Endothelial cell (in vitro differentiated cells): ENCODE results near the gene LRRC56. TPM values are rescaled to one million over a fixed set of nuclear protein-coding genes. Genes with fewer than 3 reads are reported as not detected.

Experiments used
- DNase-seq: peaks from one replicate; pipeline ENCODE4 v3.0.0; 2021; ENCODE audit warnings: low spot score
- H3K27ac Mint-ChIP-seq: one replicate; pipeline ENCODE4 v1.8.0; 2021; ENCODE audit warnings: mixed read lengths, inconsistent platforms; ENCODE audit not compliant: unreplicated experiment
- H3K27me3 Mint-ChIP-seq: one replicate; pipeline ENCODE4 v1.8.0; 2021; ENCODE audit warnings: mild to moderate bottlenecking, moderate library complexity, mixed read lengths, inconsistent platforms; ENCODE audit not compliant: unreplicated experiment
- H3K36me3 Mint-ChIP-seq: one replicate; pipeline ENCODE4 v1.8.0; 2021; ENCODE audit warnings: mild to moderate bottlenecking, low read depth, mixed read lengths, inconsistent platforms; ENCODE audit not compliant: unreplicated experiment
- H3K4me1 Mint-ChIP-seq: one replicate; pipeline ENCODE4 v1.8.0; 2021; ENCODE audit warnings: mild to moderate bottlenecking, mixed read lengths, inconsistent platforms; ENCODE audit not compliant: unreplicated experiment
- H3K4me3 Mint-ChIP-seq: one replicate; pipeline ENCODE4 v1.8.0; 2021; ENCODE audit warnings: mild to moderate bottlenecking, mixed read lengths, inconsistent platforms; ENCODE audit not compliant: unreplicated experiment
- H3K9me3 Mint-ChIP-seq: one replicate; pipeline ENCODE4 v1.8.0; 2021; ENCODE audit warnings: mixed read lengths, inconsistent platforms; ENCODE audit not compliant: unreplicated experiment
- CTCF ChIP-seq: fragments of 200-600 bp; sonication (generic); IDR thresholded peaks from one replicate; pipeline ENCODE4 v1.5.0; 2021; ENCODE audit warnings: antibody characterized with exemption; ENCODE audit not compliant: unreplicated experiment
- microRNA-seq: library from miRNA; unstranded; fragments of <30 nt; microRNA quantifications from one replicate; pipeline ENCODE4, GENCODE V29; 2020; ENCODE audit not compliant: unreplicated experiment
- total RNA-seq: library from RNA; stranded (reverse); fragmentation: NEBNext Ultra II Directional; extraction: Animal tissue kit (Norgen Biotek cat#: 25700); gene quantifications from one replicate; pipeline ENCODE4 v1.2.1, GENCODE V29; 2021; ENCODE audit not compliant: unreplicated experiment

Gene LRRC56
- total RNA-seq, 1 donor from 2014 or later: 2.6 TPM

GRCh38 chr11:597166-597725, 59.9 kb downstream of the LRRC56 start:
- no peaks in the 10 kb centered on the region for H3K4me1 Mint-ChIP-seq
- H3K36me3 Mint-ChIP-seq: peaks cover 38% of the 10 kb centered on the region
- peak overlapping the region; percentile 31 for H3K4me3 Mint-ChIP-seq
- no peaks in the 10 kb centered on the region for H3K9me3 Mint-ChIP-seq
- H3K27me3 Mint-ChIP-seq: peaks cover 7% of the 10 kb centered on the region
- DNase-seq: peak; percentile 51
- peak; percentile 21 for TF ChIP-seq CTCF
- H3K27ac Mint-ChIP-seq: peak overlapping the region; percentile 36

GRCh38 chr11:598005-598680, 60.8 kb downstream of the LRRC56 start:
- Mint-ChIP-seq H3K4me3 (no peak overlapping the region), H3K27me3 (peaks cover 6% of the 10 kb centered on the region), H3K4me1 (no peaks in the 10 kb centered on the region), H3K36me3 (peaks cover 32% of the 10 kb centered on the region), H3K27ac (no peak overlapping the region), H3K9me3 (no peaks in the 10 kb centered on the region)
- no peak for TF ChIP-seq CTCF
- DNase-seq: no peak

GRCh38 chr11:601573-602245, 64.4 kb downstream of the LRRC56 start:
- Mint-ChIP-seq H3K4me3 (no peak overlapping the region), H3K27ac (no peak overlapping the region), H3K27me3 (peaks cover 4% of the 10 kb centered on the region), H3K4me1 (no peaks in the 10 kb centered on the region), H3K36me3 (peaks cover 29% of the 10 kb centered on the region), H3K9me3 (no peaks in the 10 kb centered on the region)
- DNase-seq: no peak
- TF ChIP-seq CTCF: no peak

- H3K9me3 Mint-ChIP-seq: no peaks in the 10 kb centered on the region
- DNase-seq: no peak
- H3K4me3 Mint-ChIP-seq: no peak overlapping the region
- no peaks in the 10 kb centered on the region for H3K4me1 Mint-ChIP-seq
- H3K27ac Mint-ChIP-seq: no peak overlapping the region
- H3K36me3 Mint-ChIP-seq: peaks cover 26% of the 10 kb centered on the region
- H3K27me3 Mint-ChIP-seq: peaks cover 4% of the 10 kb centered on the region
- no peak for TF ChIP-seq CTCF
Measured at GRCh38 chr11:603154-603553, 65.8 kb downstream of the LRRC56 start.

Small RNA genes lying within 50 kb of the gene (microRNA-seq; reads per million reads assigned to microRNA genes)
- gene MIR210: 123 reads per million, percentile 83 among the genes with 10 or more reads in this experiment

Other genes with a start within 250 kb of the LRRC56 start
- gene PGGHG, start 248.4 kb upstream of the LRRC56 start, total RNA-seq: 69.7 TPM
- not detected for gene IFITM5, start 238.0 kb upstream of the LRRC56 start, total RNA-seq
- gene IFITM2, start 229.7 kb upstream of the LRRC56 start, total RNA-seq: 205 TPM
- 23.4 TPM for gene IFITM1, start 223.5 kb upstream of the LRRC56 start, total RNA-seq
- gene IFITM3, start 216.7 kb upstream of the LRRC56 start, total RNA-seq: 446 TPM
- 14.9 TPM for gene B4GALNT4, start 168.0 kb upstream of the LRRC56 start, total RNA-seq
- gene PKP3, start 143.3 kb upstream of the LRRC56 start, total RNA-seq: 0.49 TPM
- 18.7 TPM for gene SIGIRR, start 122.5 kb upstream of the LRRC56 start, total RNA-seq
- 0.41 TPM for gene ANO9, start 95.5 kb upstream of the LRRC56 start, total RNA-seq
- gene PTDSS2, start 87.2 kb upstream of the LRRC56 start, total RNA-seq: 46.4 TPM
- gene RNH1, start 30.3 kb upstream of the LRRC56 start, total RNA-seq: 61.1 TPM
- 92.4 TPM for gene HRAS, start 2.0 kb upstream of the LRRC56 start, total RNA-seq
- 4.2 TPM for gene LMNTD2, start 23.2 kb downstream of the LRRC56 start, total RNA-seq
- 8.9 TPM for gene RASSF7, start 23.4 kb downstream of the LRRC56 start, total RNA-seq
- gene PHRF1, start 38.9 kb downstream of the LRRC56 start, total RNA-seq: 29.5 TPM
- 11.6 TPM for gene IRF7, start 78.4 kb downstream of the LRRC56 start, total RNA-seq
- not detected for gene CDHR5, start 87.4 kb downstream of the LRRC56 start, total RNA-seq
- gene SCT, start 89.7 kb downstream of the LRRC56 start, total RNA-seq: 1.8 TPM
- 0.33 TPM for gene DRD4, start 99.7 kb downstream of the LRRC56 start, total RNA-seq
- gene DEAF1, start 157.7 kb downstream of the LRRC56 start, total RNA-seq: 118 TPM
- gene TMEM80, start 158.3 kb downstream of the LRRC56 start, total RNA-seq: 22.9 TPM
- 8.0 TPM for gene EPS8L2, start 168.7 kb downstream of the LRRC56 start, total RNA-seq
- 123 TPM for gene TALDO1, start 209.9 kb downstream of the LRRC56 start, total RNA-seq
- gene GATD1, start 240.0 kb downstream of the LRRC56 start, total RNA-seq: 36.5 TPM